ENCODE results near the gene STX8.

STX8 gene

DNA sequence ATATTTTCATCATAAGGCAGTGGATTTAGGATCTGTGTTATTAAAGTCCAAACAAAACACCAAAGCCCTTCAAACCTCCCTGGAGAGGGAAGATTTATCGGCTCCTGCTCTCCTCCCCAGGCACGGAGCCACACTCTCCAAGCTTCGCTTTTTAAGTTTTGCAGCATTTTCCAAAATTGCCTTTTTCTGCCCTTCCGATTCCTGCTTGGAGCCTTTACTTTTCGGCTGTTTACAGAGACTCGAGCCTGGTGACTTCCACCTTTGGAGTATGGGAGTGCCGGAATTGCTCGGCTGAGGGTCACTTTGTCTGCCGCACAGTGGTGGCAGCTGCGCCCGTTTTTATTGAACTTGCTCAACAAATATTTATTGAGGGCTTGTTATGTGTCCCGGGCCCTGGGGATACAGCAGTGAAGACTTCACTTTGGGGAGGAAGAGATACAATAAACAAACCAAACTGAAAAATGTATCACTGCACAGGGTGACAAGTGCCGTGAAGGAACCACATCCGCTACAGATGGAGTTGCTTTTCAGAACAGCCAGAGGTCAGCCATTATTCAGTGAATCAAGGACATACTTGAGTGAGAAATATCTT lies 368.8 kb downstream of the STX8 start:
- TF ChIP-seq CTCF (IDR thresholded peaks at IDR 0.05; ENCODE audit: low read depth, low read length): no peak
- no peak overlapping the region for H3K4me3 ChIP-seq (ENCODE audit: low read depth, low read length)
- DNase-seq (ENCODE audit: low read depth, low spot score): no peak
- in situ Hi-C loops (cut with HindIII; ENCODE audit: low sequenced_read_pairs): no loop called here

DNA sequence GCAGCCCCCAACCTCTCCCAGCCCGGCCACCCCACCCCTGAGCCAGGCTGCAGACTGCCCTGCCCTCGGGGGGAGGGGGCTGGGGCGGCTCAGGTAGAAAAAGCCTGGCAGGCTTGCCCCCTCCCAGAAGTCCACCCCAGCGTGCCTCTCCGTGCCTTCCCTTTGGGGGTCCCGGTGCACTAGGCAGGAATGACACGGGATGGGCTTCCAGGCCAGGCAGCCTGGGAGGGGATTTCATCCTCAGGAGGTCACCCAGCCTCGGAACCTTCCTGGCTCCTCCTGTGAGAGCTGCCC lies 369.3 kb downstream of the STX8 start:
- no peak for TF ChIP-seq CTCF (IDR thresholded peaks at IDR 0.05; ENCODE audit: low read depth, low read length)
- in situ Hi-C loops (cut with HindIII; ENCODE audit: low sequenced_read_pairs): no loop called here
- H3K4me3 ChIP-seq (ENCODE audit: low read depth, low read length): no peak overlapping the region

GRCh38 chr17:9205520-9206409 lies 369.9 kb downstream of the STX8 start:
- DNase-seq (ENCODE audit: low read depth, low spot score): no peak
- in situ Hi-C loops (cut with HindIII; ENCODE audit: low sequenced_read_pairs): no loop called here

More for the DNA sequence above, 369.3 kb downstream of the STX8 start:
- DNase-seq (ENCODE audit: low read depth, low spot score): no peak

DNA sequence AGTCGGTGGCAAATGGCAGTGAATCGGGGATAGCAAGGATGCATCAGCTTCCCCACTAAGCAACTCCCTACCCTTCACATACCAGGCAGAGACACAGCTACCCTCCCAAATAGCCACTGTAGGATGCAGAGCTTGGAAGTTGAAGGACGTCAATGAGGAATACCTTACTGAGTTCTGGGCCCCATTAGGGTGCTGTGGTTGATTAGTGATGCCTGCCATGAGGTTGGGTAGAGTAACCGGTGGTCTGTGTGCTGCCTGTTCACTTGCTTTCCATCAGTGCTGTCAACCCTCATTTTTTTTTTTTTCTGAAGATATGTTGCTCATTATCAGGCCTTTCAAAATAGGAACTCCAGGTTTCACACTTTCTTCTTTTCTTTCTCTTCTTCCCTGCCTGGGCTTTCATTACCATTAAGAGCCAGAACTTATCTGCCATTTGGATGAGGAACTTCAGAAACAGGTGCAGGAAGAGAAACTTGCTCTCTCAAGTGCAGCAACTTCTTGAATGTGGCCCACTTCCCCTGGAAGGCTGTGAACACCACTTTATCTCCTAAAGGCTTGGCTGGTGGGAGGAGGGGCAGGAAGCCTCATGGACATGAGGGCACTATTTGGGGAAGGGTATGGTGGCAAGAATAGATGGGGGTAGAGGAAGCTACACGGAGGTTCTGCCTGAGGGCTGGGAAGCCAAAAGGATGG lies 370.8 kb downstream of the STX8 start:
- DNase-seq (ENCODE audit: low read depth, low spot score): no peak
- H3K4me3 ChIP-seq (ENCODE audit: low read depth, low read length): no peak overlapping the region
- no peak for TF ChIP-seq CTCF (IDR thresholded peaks at IDR 0.05; ENCODE audit: low read depth, low read length)
- in situ Hi-C loops (cut with HindIII; ENCODE audit: low sequenced_read_pairs): no loop called here

More at GRCh38 chr17:9205520-9206409, 369.9 kb downstream of the STX8 start:
- no peak overlapping the region for H3K4me3 ChIP-seq (ENCODE audit: low read depth, low read length)
- TF ChIP-seq CTCF (IDR thresholded peaks at IDR 0.05; ENCODE audit: low read depth, low read length): no peak

GRCh38 chr17:9203771-9204425 lies 371.7 kb downstream of the STX8 start:
- no peak overlapping the region for H3K4me3 ChIP-seq (ENCODE audit: low read depth, low read length)
- TF ChIP-seq CTCF (IDR thresholded peaks at IDR 0.05; ENCODE audit: low read depth, low read length): no peak
- in situ Hi-C loops (cut with HindIII; ENCODE audit: low sequenced_read_pairs): no loop called here
- DNase-seq (ENCODE audit: low read depth, low spot score): no peak

DNA sequence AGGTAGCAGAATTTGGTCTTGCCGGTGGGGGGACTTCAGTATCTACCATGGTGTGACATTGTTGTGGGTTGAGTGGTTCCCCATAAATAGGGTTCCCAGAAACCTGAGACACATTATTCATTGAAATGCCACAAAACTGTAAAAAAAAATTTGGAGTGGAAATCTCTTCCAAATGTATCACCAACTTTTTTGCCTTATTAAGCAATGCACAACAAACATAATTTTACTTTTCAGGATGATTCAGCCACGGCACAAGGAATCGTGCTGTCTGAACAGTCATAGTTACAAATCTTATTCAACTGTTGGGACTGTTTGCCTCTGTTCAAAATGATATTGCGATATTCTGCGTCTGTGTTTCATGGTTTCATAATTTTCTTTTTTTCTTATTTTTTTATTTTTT lies 373.1 kb downstream of the STX8 start:
- no peak overlapping the region for H3K4me3 ChIP-seq (ENCODE audit: low read depth, low read length)
- no peak for TF ChIP-seq CTCF (IDR thresholded peaks at IDR 0.05; ENCODE audit: low read depth, low read length)
- in situ Hi-C loops (cut with HindIII; ENCODE audit: low sequenced_read_pairs): no loop called here
- DNase-seq (ENCODE audit: low read depth, low spot score): no peak
